ENCODE results near the gene PTPRN2.

Gene PTPRN2

DNA sequence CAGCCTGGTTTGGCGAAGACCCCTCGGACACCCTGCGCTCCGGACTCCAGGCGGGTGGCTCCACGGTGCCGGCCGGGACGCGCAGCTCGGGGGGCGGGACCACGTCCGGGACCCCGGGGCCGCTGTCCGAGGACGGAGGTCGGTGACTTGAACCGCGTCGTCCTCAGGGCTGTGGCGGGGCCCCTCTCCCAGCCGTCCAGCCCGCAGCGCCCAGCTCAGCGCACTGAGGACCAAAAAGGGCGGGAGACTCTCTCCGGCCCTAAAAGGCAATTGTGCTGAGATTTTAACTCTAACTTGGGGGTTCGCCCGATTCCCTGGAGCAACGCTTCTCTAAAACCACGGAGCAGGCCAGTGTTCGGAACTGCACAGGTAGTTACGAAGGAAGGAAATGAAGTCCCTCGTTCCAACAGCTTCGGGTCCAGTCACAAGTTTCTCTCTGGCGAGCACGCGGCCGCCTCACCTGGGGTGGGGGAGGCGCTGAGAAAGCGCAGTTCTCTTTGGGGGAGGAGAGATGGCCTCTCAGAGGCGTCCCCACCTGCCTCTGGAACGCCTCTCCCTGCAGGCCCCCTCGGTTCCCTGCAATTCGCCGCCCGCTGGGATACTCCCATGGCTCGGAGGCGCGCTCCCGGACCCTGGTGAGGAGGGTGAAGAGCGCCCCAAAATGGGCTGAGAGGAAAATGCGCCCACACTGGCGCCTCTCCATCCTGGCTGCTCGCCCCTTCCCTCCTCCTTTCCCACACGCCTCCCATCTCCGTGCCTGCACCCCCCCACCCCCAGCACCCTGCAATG lies 898.2 kb downstream of the PTPRN2 start:
- no peak for DNase-seq

GRCh38 chr7:157688533-157689268 lies 898.9 kb downstream of the PTPRN2 start:
- DNase-seq: no peak

- no peak for DNase-seq
Measured at GRCh38 chr7:157687845-157688532, 899.6 kb downstream of the PTPRN2 start.

DNA sequence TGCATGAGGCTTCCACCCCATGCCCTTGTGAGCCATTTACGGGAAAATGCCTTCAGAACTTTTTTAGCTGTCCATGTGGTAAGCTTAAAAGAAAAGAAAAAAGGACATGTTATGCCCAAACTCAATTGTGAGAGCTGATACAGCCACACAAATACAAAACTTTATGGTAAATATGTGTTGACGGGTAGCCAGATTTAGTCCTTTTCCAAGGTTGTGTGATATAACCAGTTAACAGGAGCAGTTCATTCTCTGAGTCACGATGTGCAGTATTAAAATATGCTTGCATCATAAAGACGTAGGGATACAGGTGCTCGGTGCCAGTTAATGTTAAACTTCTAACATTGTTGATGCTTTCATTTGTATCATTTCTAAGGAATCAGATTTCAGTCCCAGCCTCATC lies 900.5 kb downstream of the PTPRN2 start:
- no peak for DNase-seq

GRCh38 chr7:157686285-157686894 lies 901.2 kb downstream of the PTPRN2 start:
- no peak for DNase-seq

- no peak for DNase-seq
Measured at GRCh38 chr7:157685430-157686284, 902.0 kb downstream of the PTPRN2 start.

DNA sequence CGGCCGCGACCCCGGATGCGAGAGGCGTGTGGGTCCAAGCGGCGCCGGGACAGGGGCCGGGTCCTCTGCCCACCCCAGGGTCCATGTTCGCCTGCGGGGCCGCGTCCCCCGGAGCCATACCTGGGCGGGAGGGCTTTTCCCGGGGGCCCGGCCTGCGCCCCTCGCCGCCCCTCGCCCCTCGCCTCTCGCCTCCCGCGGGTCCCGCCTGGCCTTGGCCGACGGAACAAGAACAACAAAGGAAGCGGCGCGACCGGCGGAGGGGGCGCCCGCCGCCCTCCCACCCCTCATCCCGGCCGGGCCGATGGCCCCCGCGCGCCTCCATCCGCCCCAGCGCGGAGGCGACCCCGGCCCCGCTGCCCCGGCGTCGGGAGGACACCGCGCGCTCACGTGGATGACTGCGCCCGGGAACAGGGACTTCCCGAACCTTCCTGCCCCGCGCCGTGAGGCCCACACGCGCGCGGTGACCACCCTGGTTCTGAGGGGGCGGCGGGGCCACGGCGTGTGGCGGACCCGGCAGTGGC lies 902.7 kb downstream of the PTPRN2 start:
- no peak for DNase-seq

DNA sequence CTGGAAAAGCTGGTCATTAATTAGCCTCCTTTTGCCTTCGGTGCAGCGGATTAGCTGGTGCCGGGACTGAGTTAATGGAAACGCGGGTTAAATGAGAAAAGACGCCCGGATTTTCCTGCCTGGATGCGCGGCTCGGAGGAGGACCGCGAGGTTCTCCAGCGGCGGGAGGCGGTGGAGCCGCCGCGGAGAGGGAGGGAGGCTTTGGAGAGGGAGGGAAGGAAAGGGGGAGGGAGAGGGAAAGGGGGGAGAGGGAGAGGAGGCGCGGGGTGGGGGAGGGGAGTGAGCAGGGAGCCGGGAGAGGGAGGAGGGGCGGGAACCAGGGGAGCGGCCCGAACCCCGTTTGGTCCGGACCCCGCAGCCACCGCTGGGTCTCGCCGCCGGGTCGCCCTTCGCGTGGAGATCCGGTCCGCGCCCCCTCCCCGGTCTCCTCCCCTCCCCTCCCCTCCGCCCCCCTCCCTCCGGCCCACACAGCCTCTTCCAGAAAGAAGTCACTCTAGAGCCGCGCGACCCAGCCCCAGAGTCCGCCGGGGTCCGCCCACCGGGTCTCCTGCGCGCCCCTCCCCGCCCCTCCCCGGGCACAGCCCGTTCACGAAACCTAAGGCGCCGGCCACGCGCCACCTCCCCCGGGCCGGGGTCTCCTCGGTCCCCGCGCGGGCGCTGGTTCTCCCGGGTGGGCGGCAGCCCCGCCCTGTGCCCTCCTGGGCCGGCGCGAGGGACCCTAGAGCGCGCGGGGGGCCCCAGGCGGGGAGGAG lies 903.3 kb downstream of the PTPRN2 start:
- DNase-seq: no peak

- DNase-seq: no peak
Measured at GRCh38 chr7:157683747-157684156, 903.9 kb downstream of the PTPRN2 start.

DNA sequence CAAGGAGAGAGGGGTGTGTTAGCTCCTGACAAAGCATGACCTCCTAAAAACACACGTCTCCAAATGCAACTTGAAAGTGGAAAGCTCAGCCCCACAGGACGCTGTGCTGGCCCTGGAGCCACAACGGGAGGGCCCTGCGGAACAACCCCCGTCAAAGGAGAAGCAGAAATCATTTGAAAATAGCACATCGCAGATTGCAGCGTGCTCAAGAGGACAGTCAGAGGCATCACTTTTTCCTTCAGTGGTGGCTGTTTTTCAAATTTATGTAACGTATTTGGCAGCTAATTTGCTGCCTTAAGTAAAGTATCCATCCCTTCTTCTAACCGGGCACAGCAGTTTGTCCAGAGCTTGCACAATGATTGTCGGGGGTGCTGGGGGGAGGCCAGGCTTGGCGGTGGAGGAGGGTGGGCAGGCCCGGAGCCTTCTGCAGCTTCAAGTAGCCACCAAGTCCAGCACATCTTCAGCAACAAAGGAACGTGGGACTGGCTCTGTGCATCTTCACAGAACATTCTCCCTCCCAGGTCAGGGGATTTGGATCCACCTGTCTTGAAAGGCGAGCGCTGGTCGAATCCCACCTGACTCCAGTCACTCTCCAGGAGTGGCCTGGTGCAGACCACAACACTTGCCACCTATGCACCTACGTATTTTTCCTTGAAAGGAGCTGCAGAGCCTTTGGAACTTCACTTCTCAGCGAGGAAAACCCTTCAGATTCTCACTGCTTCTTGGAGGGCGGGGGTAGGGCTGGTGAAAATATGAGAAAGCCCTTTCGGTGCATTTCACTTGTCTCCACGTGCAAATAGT lies 904.5 kb downstream of the PTPRN2 start:
- DNase-seq: no peak

GRCh38 chr7:157682064-157682945 lies 905.3 kb downstream of the PTPRN2 start:
- no peak for DNase-seq

DNA sequence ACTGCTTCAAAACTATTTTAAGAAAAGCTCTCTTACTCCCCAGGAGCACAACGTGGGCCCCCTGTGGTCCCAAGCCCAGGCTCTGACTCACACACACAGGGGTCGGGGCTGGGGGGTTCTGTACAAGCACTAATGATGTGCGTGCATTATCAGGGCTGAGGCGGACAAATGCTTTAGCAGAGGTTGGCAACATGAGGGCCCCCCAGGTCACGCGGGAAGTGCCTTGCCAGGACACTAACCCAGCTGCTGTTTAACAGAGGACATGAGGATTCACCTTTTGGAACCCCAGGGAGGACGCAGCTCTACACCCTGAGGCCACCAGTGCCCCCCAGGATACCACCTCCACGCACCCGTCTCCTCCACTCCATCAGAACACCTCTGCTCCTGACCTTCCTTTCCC lies 908.0 kb downstream of the PTPRN2 start:
- no peak for DNase-seq

GRCh38 chr7:157678501-157678900 lies 909.1 kb downstream of the PTPRN2 start:
- DNase-seq: no peak

- no peak for DNase-seq
Measured at GRCh38 chr7:157676456-157677255, 911.0 kb downstream of the PTPRN2 start.

GRCh38 chr7:157676001-157676400 lies 911.6 kb downstream of the PTPRN2 start:
- no peak for DNase-seq

DNA sequence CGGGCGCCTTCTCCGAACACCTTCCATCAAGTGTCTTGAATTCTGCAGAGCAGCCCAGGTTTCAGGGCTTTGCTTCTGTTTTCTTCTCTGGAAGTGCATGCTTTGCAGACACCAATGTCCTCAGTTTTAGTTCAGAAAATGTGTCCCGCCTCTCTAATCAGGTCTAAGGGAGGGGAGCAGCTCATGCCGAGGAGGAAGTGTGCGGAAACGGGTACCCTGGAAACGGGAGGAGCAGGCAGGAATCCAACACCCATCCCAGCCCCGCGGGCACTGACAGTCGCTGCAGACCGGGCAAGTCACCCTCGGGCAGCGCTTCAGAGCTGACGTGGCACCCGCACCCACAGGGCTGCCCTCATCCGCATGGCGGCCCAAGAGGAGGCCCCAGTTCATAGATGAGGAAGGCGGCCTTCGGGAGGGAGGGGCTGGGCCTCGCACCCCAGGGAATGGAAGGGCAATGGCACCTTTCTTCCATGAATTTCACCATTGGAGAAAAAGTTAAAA lies 912.1 kb downstream of the PTPRN2 start:
- DNase-seq: no peak

- no peak for DNase-seq
Measured at GRCh38 chr7:157674715-157675426, 912.8 kb downstream of the PTPRN2 start.

Measured in NCI-H146 (cell line).